Measurements from ENCODE around the gene DNHD1. TPM values are rescaled to one million over a fixed set of nuclear protein-coding genes. Genes with fewer than 3 reads are reported as not detected.
"Not testable (repeated sequence)": the region's sequence is repeated elsewhere in the genome, so short reads cannot be mapped to it uniquely, and the experiment has no call there.

The DNHD1 gene
- total RNA-seq, 1 donor from 2014 or later = 4.4 TPM

DNA sequence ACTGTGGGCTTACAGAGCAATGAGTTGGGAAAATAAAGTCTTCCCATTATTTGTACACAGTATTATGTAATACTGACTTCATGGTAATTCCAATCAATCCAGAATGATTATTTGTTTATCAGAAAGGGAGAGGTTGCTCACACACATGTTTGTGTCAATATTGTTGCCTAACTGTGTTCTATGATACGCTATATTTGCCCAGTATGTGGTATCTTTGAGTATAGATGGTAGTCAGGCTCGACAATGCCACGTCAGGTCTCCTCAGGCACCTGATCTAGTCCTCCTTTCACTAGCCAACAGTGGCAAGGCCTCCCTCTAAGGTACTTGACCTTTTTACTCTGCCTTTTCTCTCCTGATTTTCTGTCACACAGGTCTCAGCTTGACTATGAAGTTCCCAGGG lies 5.3 kb downstream of the DNHD1 start:
- DNase-seq = no peak
- Histone ChIP-seq H3K4me1 (peaks cover 11% of the 10 kb centered on the region), H3K36me3 (peaks cover 41% of the 10 kb centered on the region), H3K4me3 (no peak overlapping the region), H3K9me3 (replicated peaks) (no peaks in the 10 kb centered on the region), H3K27me3 (ENCODE audit: low read depth) (no peaks in the 10 kb centered on the region), H3K27ac (replicated peaks) (no peak overlapping the region)
- intact Hi-C loops (cut with micrococcal nuclease) = no loop called here
- TF ChIP-seq, protein P1, sequence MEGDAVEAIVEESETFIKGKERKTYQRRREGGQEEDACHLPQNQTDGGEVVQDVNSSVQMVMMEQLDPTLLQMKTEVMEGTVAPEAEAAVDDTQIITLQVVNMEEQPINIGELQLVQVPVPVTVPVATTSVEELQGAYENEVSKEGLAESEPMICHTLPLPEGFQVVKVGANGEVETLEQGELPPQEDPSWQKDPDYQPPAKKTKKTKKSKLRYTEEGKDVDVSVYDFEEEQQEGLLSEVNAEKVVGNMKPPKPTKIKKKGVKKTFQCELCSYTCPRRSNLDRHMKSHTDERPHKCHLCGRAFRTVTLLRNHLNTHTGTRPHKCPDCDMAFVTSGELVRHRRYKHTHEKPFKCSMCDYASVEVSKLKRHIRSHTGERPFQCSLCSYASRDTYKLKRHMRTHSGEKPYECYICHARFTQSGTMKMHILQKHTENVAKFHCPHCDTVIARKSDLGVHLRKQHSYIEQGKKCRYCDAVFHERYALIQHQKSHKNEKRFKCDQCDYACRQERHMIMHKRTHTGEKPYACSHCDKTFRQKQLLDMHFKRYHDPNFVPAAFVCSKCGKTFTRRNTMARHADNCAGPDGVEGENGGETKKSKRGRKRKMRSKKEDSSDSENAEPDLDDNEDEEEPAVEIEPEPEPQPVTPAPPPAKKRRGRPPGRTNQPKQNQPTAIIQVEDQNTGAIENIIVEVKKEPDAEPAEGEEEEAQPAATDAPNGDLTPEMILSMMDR (IDR thresholded peaks at IDR 0.05; ENCODE audit: borderline replicate concordance) = no peak

DNA sequence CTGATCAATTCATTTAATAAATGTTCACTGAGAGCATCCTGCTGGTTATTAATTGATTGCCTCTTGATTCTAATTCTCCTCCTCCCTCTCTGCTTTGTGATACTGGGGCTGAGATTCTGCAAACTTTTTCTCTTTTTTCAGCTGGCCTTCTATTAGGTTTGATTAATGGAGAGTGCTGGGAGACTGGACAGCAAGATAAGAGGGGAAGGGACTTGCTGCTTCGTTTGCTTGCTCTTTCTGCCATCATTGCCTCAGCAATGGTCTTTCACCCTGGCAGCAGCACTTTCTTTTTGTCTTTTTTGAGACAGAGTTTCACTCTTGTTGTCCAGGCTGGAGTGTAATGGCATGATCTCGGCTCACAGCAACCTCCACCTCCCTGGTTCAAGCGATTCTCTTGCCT lies 7.1 kb downstream of the DNHD1 start:
- TF ChIP-seq, protein P1 (IDR thresholded peaks at IDR 0.05; ENCODE audit: borderline replicate concordance) = no peak
- H3K27ac ChIP-seq (replicated peaks) = no peak overlapping the region
- no peaks in the 10 kb centered on the region for H3K4me1 ChIP-seq
- DNase-seq = no peak
- peaks cover 37% of the 10 kb centered on the region for H3K36me3 ChIP-seq
- H3K27me3 ChIP-seq (ENCODE audit: low read depth) = no peaks in the 10 kb centered on the region
- no peak overlapping the region for H3K4me3 ChIP-seq
- H3K9me3 ChIP-seq (replicated peaks) = no peaks in the 10 kb centered on the region
- intact Hi-C loops (cut with micrococcal nuclease) = no loop called here

DNA sequence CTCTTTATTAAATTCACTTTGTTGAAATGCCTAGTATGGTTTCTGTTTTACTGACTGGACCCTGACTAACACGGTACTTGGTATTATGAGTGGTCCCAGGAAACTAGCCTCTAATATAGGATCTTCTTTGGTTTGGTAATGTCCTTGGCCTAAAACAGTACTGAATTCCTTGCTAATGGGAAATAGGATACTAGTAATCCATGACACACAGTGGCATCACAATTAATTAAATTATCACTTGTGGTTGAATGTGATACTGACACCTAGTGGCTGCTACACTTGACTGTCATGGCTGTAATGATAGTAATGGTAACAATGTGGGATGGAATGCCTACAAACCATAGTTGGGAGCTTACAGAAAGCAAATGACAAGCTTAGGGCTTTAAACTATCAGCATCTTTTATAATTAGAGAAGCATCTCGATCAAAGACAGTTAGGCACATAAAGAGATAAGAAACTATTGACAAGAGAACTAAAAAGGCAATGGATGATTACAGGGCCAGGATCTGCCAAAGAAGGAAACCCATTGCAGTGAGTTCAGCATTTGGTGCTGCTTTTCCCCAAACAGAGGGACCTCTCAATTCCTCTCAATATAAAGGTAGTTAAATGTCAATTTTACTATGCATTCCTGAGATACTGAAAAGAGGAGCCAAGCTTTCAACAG lies 8.6 kb downstream of the DNHD1 start:
- H3K36me3 ChIP-seq = peaks cover 45% of the 10 kb centered on the region
- no peak for DNase-seq
- H3K9me3 ChIP-seq (replicated peaks) = no peaks in the 10 kb centered on the region
- H3K4me1 ChIP-seq = no peaks in the 10 kb centered on the region
- no peak overlapping the region for H3K4me3 ChIP-seq
- no peaks in the 10 kb centered on the region for H3K27me3 ChIP-seq (ENCODE audit: low read depth)
- H3K27ac ChIP-seq (replicated peaks) = no peak overlapping the region
- TF ChIP-seq, protein P1 (IDR thresholded peaks at IDR 0.05; ENCODE audit: borderline replicate concordance) = peak; percentile 80
- intact Hi-C loops (cut with micrococcal nuclease) = loop anchor here (5.0 kb wide), 1 partner anchor 128 kb away; no protein-coding TSS in a partner anchor

DNA sequence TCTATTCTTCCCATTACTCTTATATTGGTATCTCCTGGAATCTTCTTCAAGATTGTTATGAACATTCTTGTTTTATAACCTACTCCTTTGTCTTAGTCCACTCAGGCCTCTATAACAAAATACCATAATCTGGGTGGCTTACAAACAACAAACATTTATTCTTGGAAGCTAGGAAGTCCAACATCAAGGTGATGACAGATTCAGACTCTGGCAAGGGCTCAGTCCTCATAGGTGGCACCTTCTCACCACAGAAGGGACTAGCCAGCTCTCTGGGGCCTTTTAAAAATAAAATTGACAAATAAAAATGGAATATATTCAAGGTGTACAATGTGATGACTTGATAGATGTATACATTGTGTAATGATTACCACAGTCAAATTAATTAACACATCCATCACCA lies 19.8 kb downstream of the DNHD1 start:
- Histone ChIP-seq H3K4me1 (peaks cover 21% of the 10 kb centered on the region), H3K9me3 (replicated peaks) (peaks cover 6% of the 10 kb centered on the region), H3K4me3 (no peak overlapping the region), H3K27me3 (ENCODE audit: low read depth) (no peaks in the 10 kb centered on the region), H3K27ac (replicated peaks) (no peak overlapping the region), H3K36me3 (peaks cover 61% of the 10 kb centered on the region)
- intact Hi-C loops (cut with micrococcal nuclease) = no loop called here
- DNase-seq = no peak
- TF ChIP-seq, protein P1 (IDR thresholded peaks at IDR 0.05; ENCODE audit: borderline replicate concordance) = no peak

DNA sequence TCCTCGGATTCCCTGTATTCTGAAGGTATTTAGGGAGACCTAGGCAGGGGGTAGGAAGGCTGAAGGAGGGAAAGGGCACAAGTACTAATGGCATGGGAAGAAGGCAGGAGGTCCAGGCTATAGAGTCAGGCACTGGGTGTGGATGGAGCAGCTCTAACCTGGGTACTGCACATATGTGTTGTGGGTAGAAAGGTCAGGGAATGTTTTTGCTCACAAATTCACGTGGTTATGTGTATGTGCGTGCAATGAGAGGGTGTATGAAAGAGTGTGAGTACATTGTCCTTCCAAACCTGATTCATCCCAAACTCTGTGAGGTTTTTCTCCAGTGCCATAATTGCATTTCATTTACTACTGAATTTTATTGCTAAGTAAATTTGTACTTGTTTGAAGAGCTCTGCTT lies 23.2 kb downstream of the DNHD1 start:
- Histone ChIP-seq H3K27me3 (ENCODE audit: low read depth) (no peaks in the 10 kb centered on the region), H3K4me1 (peaks cover 18% of the 10 kb centered on the region), H3K27ac (replicated peaks) (no peak overlapping the region), H3K36me3 (peaks cover 39% of the 10 kb centered on the region), H3K4me3 (no peak overlapping the region), H3K9me3 (replicated peaks) (no peaks in the 10 kb centered on the region)
- DNase-seq = no peak
- intact Hi-C loops (cut with micrococcal nuclease) = no loop called here
- TF ChIP-seq, protein P1 (IDR thresholded peaks at IDR 0.05; ENCODE audit: borderline replicate concordance) = no peak

DNA sequence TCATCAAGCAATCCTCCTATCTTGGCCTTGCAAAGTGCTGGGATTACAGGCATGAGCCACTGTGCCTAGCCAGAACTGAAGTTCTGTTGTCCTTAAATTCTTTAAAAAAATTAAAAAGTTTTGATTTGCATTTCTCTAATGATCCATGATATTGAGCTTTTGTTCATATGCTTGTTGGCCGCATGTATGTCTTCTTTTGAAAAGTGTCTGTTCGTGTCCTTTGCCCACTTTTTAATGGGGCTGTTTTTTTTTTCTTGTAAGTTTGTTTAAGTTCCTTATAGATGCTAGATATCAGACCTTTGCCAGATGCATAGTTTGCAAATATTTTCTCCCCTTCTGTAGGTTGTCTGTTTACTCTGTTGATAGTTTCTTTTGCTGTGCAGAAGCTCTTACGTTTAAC lies 24.9 kb downstream of the DNHD1 start:
- intact Hi-C loops (cut with micrococcal nuclease); H3K27me3 ChIP-seq (ENCODE audit: low read depth): not testable (repeated sequence)
- peaks cover 34% of the 10 kb centered on the region for H3K36me3 ChIP-seq

More for the DNA sequence above, 24.9 kb downstream of the DNHD1 start:
- not testable (repeated sequence) for H3K4me1 ChIP-seq; H3K27ac ChIP-seq (replicated peaks); DNase-seq; H3K9me3 ChIP-seq (replicated peaks); H3K4me3 ChIP-seq
